ENCODE data around the gene SLC26A3. TPM values are rescaled to one million over a fixed set of nuclear protein-coding genes. Genes with fewer than 3 reads are reported as not detected.
"Not testable (repeated sequence)": the region's sequence is repeated elsewhere in the genome, so short reads cannot be mapped to it uniquely, and the experiment has no call there.

Gene SLC26A3
- total RNA-seq (ENCODE audit: low replicate concordance) = not detected in 2 replicates

GRCh38 chr7:107803009-107803610 is at the start of gene SLC26A3:
TSS of gene SLC26A3 (minus strand) at chr7:107803223. CDS start at chr7:107794509, 8,714 bp downstream.
- Histone ChIP-seq H3K4me1 (no peaks in the 10 kb centered on the region), H3K4me2 (no peak within 1 kb of the TSS), H3F3A (ENCODE audit: low read depth) (no peaks in the 10 kb centered on the region), H2AFZ (replicated peaks) (no peak within 1 kb of the TSS), H3K9me3 (ENCODE audit: low read depth) (no peaks in the 10 kb centered on the region), H3K9ac (no peak within 1 kb of the TSS), H3K27ac (no peak within 1 kb of the TSS), H3K4me3 (no peak within 1 kb of the TSS), H4K20me1 (ENCODE audit: low read depth) (no peaks in the 10 kb centered on the region), H3K27me3 (no peaks in the 10 kb centered on the region), H3K79me2 (ENCODE audit: low read depth) (no peaks in the 10 kb centered on the region), H3K36me3 (no peaks in the 10 kb centered on the region)
- Mint-ChIP-seq H3K9me3 (no peaks in the 10 kb centered on the region), H3K27me3 (ENCODE audit: insufficient read depth, low read depth) (no peaks in the 10 kb centered on the region), H3K4me1 (no peaks in the 10 kb centered on the region), H3K27ac (no peak within 1 kb of the TSS), H3K36me3 (no peaks in the 10 kb centered on the region), H3K4me3 (no peak within 1 kb of the TSS)
- DNase-seq (ENCODE audit: low spot score) = no peak
- TF ChIP-seq CTCF (IDR thresholded peaks at IDR 0.05) (no peak), EZH2phosphoT487 (IDR thresholded peaks at IDR 0.05) (no peak), EZH2 (IDR thresholded peaks at IDR 0.05) (no peak)

- Histone ChIP-seq H3K27ac (no peak overlapping the region), H3K4me2 (no peak overlapping the region), H3K4me1 (no peaks in the 10 kb centered on the region), H3K9ac (no peak overlapping the region), H3K4me3 (no peak overlapping the region), H3K79me2 (ENCODE audit: low read depth) (no peaks in the 10 kb centered on the region), H2AFZ (replicated peaks) (no peak overlapping the region), H3K36me3 (no peaks in the 10 kb centered on the region), H3K27me3 (no peaks in the 10 kb centered on the region), H3K9me3 (ENCODE audit: low read depth) (no peaks in the 10 kb centered on the region), H3F3A (ENCODE audit: low read depth) (no peaks in the 10 kb centered on the region), H4K20me1 (ENCODE audit: low read depth) (no peaks in the 10 kb centered on the region)
- DNase-seq (ENCODE audit: low spot score) = no peak
- H3K4me1 Mint-ChIP-seq = no peaks in the 10 kb centered on the region
- no peak overlapping the region for H3K4me3 Mint-ChIP-seq
- peaks cover 10% of the 10 kb centered on the region for H3K9me3 Mint-ChIP-seq
- peaks cover 2% of the 10 kb centered on the region for H3K27me3 Mint-ChIP-seq (ENCODE audit: insufficient read depth, low read depth)
- TF ChIP-seq EZH2 (IDR thresholded peaks at IDR 0.05) = no peak
- no peak for TF ChIP-seq EZH2phosphoT487 (IDR thresholded peaks at IDR 0.05)
- TF ChIP-seq CTCF (IDR thresholded peaks at IDR 0.05) = no peak
- no peaks in the 10 kb centered on the region for H3K36me3 Mint-ChIP-seq
- H3K27ac Mint-ChIP-seq = no peak overlapping the region
Measured at GRCh38 chr7:107850643-107851042, 47.6 kb upstream of the SLC26A3 start.

- DNase-seq (ENCODE audit: low spot score) = no peak
- peaks cover 10% of the 10 kb centered on the region for H3K9me3 Mint-ChIP-seq
- H3K27ac Mint-ChIP-seq = no peak overlapping the region
Measured at GRCh38 chr7:107850216-107850615, 47.2 kb upstream of the SLC26A3 start.

GRCh38 chr7:107848211-107848610 is 45.2 kb upstream of the SLC26A3 start:
- not testable (repeated sequence) for H3K4me3 ChIP-seq; DNase-seq (ENCODE audit: low spot score); H3K36me3 ChIP-seq; H4K20me1 ChIP-seq (ENCODE audit: low read depth); H3K36me3 Mint-ChIP-seq; H3K79me2 ChIP-seq (ENCODE audit: low read depth); H3K9ac ChIP-seq; H3K27ac Mint-ChIP-seq; H3K4me1 ChIP-seq; H3K27me3 ChIP-seq; H3K4me2 ChIP-seq; H2AFZ ChIP-seq (replicated peaks); H3K9me3 Mint-ChIP-seq; H3K27ac ChIP-seq; H3K4me3 Mint-ChIP-seq; H3K27me3 Mint-ChIP-seq (ENCODE audit: insufficient read depth, low read depth); H3F3A ChIP-seq (ENCODE audit: low read depth); H3K4me1 Mint-ChIP-seq; H3K9me3 ChIP-seq (ENCODE audit: low read depth)

More at GRCh38 chr7:107850216-107850615, 47.2 kb upstream of the SLC26A3 start:
- H3K4me3 ChIP-seq = no peak overlapping the region
- no peak overlapping the region for H2AFZ ChIP-seq (replicated peaks)
- no peaks in the 10 kb centered on the region for H3F3A ChIP-seq (ENCODE audit: low read depth)
- no peaks in the 10 kb centered on the region for H3K9me3 ChIP-seq (ENCODE audit: low read depth)
- TF ChIP-seq EZH2 (IDR thresholded peaks at IDR 0.05) (no peak), CTCF (IDR thresholded peaks at IDR 0.05) (no peak)
- no peak overlapping the region for H3K9ac ChIP-seq
- no peaks in the 10 kb centered on the region for H3K27me3 ChIP-seq
- Mint-ChIP-seq H3K36me3 (no peaks in the 10 kb centered on the region), H3K4me3 (no peak overlapping the region), H3K27me3 (ENCODE audit: insufficient read depth, low read depth) (peaks cover 2% of the 10 kb centered on the region), H3K4me1 (no peaks in the 10 kb centered on the region)
- H3K4me2 ChIP-seq = no peak overlapping the region
- no peaks in the 10 kb centered on the region for H3K79me2 ChIP-seq (ENCODE audit: low read depth)
- no peaks in the 10 kb centered on the region for H3K4me1 ChIP-seq
- H3K36me3 ChIP-seq = no peaks in the 10 kb centered on the region
- no peaks in the 10 kb centered on the region for H4K20me1 ChIP-seq (ENCODE audit: low read depth)
- H3K27ac ChIP-seq = no peak overlapping the region

GRCh38 chr7:107847836-107848175 is 44.8 kb upstream of the SLC26A3 start:
- not testable (repeated sequence) for H3K9me3 Mint-ChIP-seq; H3K4me1 Mint-ChIP-seq; H3K36me3 ChIP-seq; H4K20me1 ChIP-seq (ENCODE audit: low read depth); H3K27me3 Mint-ChIP-seq (ENCODE audit: insufficient read depth, low read depth); H3K4me1 ChIP-seq; H3K27me3 ChIP-seq; H3K9me3 ChIP-seq (ENCODE audit: low read depth); H3K36me3 Mint-ChIP-seq; H3K4me2 ChIP-seq; DNase-seq (ENCODE audit: low spot score); H3K27ac Mint-ChIP-seq; H3K4me3 ChIP-seq; H3F3A ChIP-seq (ENCODE audit: low read depth); H3K27ac ChIP-seq; H3K79me2 ChIP-seq (ENCODE audit: low read depth); H2AFZ ChIP-seq (replicated peaks); H3K9ac ChIP-seq; H3K4me3 Mint-ChIP-seq
